ENCODE data around the gene TBX6.

GRCh38 chr16:30046178-30046577 lies 45.5 kb downstream of the TBX6 start:
- TF ChIP-seq YY1 (IDR thresholded peaks at IDR 0.05; ENCODE audit: extremely low read depth, insufficient replicate concordance, low read depth, low read length), result no peak
- TF ChIP-seq EGR1 (IDR thresholded peaks at IDR 0.05; ENCODE audit: low read depth), result no peak
- no peak for TF ChIP-seq SRF (IDR thresholded peaks at IDR 0.05; ENCODE audit: low read depth)
- TF ChIP-seq SP1 (IDR thresholded peaks at IDR 0.05; ENCODE audit: low read depth), result no peak
- TF ChIP-seq CTCF (IDR thresholded peaks at IDR 0.05 in 2 of 3, conservative IDR thresholded peaks at IDR 0.05 in 1 of 3; ENCODE audit: borderline replicate concordance in 1 of 3, insufficient read depth in 1 of 3, low read depth in 2 of 3, low read length in 2 of 3), result no peak
- no peak for TF ChIP-seq MAX (IDR thresholded peaks at IDR 0.05)
- no peak for TF ChIP-seq EZH2phosphoT487 (IDR thresholded peaks at IDR 0.05; ENCODE audit: borderline replicate concordance)
- no peak for TF ChIP-seq POLR2AphosphoS5 (IDR thresholded peaks at IDR 0.05; ENCODE audit: low read depth, low read length)
- no peak for TF ChIP-seq POLR2A (IDR thresholded peaks at IDR 0.05; ENCODE audit: borderline replicate concordance, extremely low read depth, insufficient read depth, insufficient read length)
- no peak for TF ChIP-seq ELF1 (IDR thresholded peaks at IDR 0.05; ENCODE audit: borderline replicate concordance, low read depth)
- no peak for TF ChIP-seq FOSL1 (IDR thresholded peaks at IDR 0.05; ENCODE audit: low read depth)
- no peak for TF ChIP-seq EZH2 (IDR thresholded peaks at IDR 0.05)
- TF ChIP-seq ZNF274 (IDR thresholded peaks at IDR 0.05; ENCODE audit: low read depth, low read length), result no peak

Data from HCT116 (cell line).